Common myeloid progenitor, CD34-positive (primary cell): ENCODE data around the gene NBL1. TPM values are rescaled to one million over a fixed set of nuclear protein-coding genes. Genes with fewer than 3 reads are reported as not detected.

Source experiments
- CTCF ChIA-PET: fragments of 350-600 bp; sonication (Branson Sonifier 250); formaldehyde crosslinking; loops from one replicate; lab custom pipeline; 2021; ENCODE audit warnings: antibody characterized with exemption; lab: Charles Lee
- POLR2A ChIA-PET: fragments of 350-600 bp; sonication (Branson Sonifier 250); formaldehyde crosslinking; loops from one replicate; lab custom pipeline; 2021; ENCODE audit warnings: antibody characterized with exemption; lab: Charles Lee
- DNase-seq, 3 donors: peaks; one replicate each; pipeline versions ENCODE4 v3.0.0 to v3.0.0-alpha.2; 2013
- H3K27ac ChIP-seq, 2 experiments: 1 replicate in 1 of 2; 2 replicates in 1 of 2; pipeline ENCODE4 v1.7.0; 2013; ENCODE audit warnings: inconsistent platforms in 2 of 2, low read length in 2 of 2, mild to moderate bottlenecking in 2 of 2, low read depth in 1 of 2, moderate library complexity in 1 of 2; ENCODE audit not compliant: severe bottlenecking in 2 of 2, insufficient read depth in 1 of 2, poor library complexity in 1 of 2
- H3K27me3 ChIP-seq, 5 experiments: replicated peaks in 2 of 5; 1 replicate in 3 of 5; 2 replicates in 2 of 5; pipeline versions ENCODE4 v1.6.1 to v1.7.0; 2013; ENCODE audit warnings: low read length in 4 of 5, mild to moderate bottlenecking in 2 of 5, moderate library complexity in 2 of 5, inconsistent platforms in 1 of 5; ENCODE audit not compliant: insufficient read depth in 5 of 5, control insufficient read depth in 4 of 5
- H3K36me3 ChIP-seq, 4 experiments: 1 replicate in 2 of 4; 2 replicates in 2 of 4; pipeline versions ENCODE4 v1.6.1 to v1.7.0; 2013; ENCODE audit warnings: low read length in 3 of 4, control low read depth in 1 of 4, mild to moderate bottlenecking in 1 of 4; ENCODE audit not compliant: control insufficient read depth in 4 of 4, insufficient read depth in 4 of 4
- H3K4me1 ChIP-seq, 4 experiments: 1 replicate in 3 of 4; 2 replicates in 1 of 4; pipeline versions ENCODE4 v1.6.1 to v1.7.1; 2013; ENCODE audit warnings: low read length in 3 of 4, mild to moderate bottlenecking in 3 of 4, control low read depth in 1 of 4, inconsistent platforms in 1 of 4, moderate library complexity in 1 of 4; ENCODE audit not compliant: control insufficient read depth in 4 of 4, insufficient read depth in 4 of 4; ENCODE audit errors: control extremely low read depth in 1 of 4
- H3K4me3 ChIP-seq, 7 experiments: 1 replicate in 4 of 7; 2 replicates in 3 of 7; pipeline versions ENCODE4 v1.5.1 to v1.7.0; 2013; ENCODE audit warnings: mild to moderate bottlenecking in 7 of 7, low read length in 6 of 7, moderate library complexity in 6 of 7, inconsistent platforms in 2 of 7, low read depth in 2 of 7, control low read depth in 1 of 7; ENCODE audit not compliant: insufficient read depth in 4 of 7, control insufficient read depth in 1 of 7; ENCODE audit errors: extremely low read depth in 1 of 7
- H3K9me3 ChIP-seq, 5 experiments: 1 replicate in 4 of 5; 2 replicates in 1 of 5; pipeline versions ENCODE4 v1.6.1 to v1.7.1; 2013; ENCODE audit warnings: low read length in 4 of 5, mild to moderate bottlenecking in 2 of 5, inconsistent platforms in 1 of 5, low read depth in 1 of 5, moderate library complexity in 1 of 5; ENCODE audit not compliant: control insufficient read depth in 4 of 5, insufficient read depth in 2 of 5; ENCODE audit errors: control extremely low read depth in 1 of 5
- WGBS: methylation state at CpG from one replicate; pipeline ENCODE4 v1.1.5; 2013; ENCODE audit not compliant: insufficient coverage; 5-methylcytosine and 5-hydroxymethylcytosine counted together
- polyA plus RNA-seq: library from polyadenylated mRNA; unstranded; fragments of 120-200 nt; gene quantifications from one replicate; pipeline ENCODE4 v1.2.1, GENCODE V29; 2013

The NBL1 gene
- polyA plus RNA-seq: 30.8 TPM

- Histone ChIP-seq H3K9me3 (no peaks in the 10 kb centered on the region), H3K4me1 (peaks cover 0 to 51% (median 44%) of the 10 kb centered on the region in 4 experiments), H3K27me3 (peaks cover 0 to 12% (median 0%) of the 10 kb centered on the region in 5 experiments), H3K27ac (peak within 1 kb of the TSS; percentile 54 to 68), H3K4me3 (peak within 1 kb of the TSS; percentile 57 to 89 (median 72)), H3K36me3 (no peaks in the 10 kb centered on the region)
- ChIA-PET CTCF (interaction anchor here (0.9 to 1.5 kb wide), 4 partner anchors 29 to 207 kb away, joined by 3 to 4 read pairs (median 4); no protein-coding TSS in a partner anchor), POLR2A (interaction anchor here (0.9 to 7.3 kb wide), 4 partner anchors 14 to 55 kb away, joined by 3 to 48 read pairs (median 3); a partner anchor contains a TSS)
- peak; percentile 55 to 82 (median 82) for DNase-seq
- WGBS: under 1% methylated on average over 73 of the region's 90 CpGs
Measured at GRCh38 chr1:19643602-19644394, at the start of gene NBL1. Gene NBL1 (plus strand): TSS chr1:19644311. CDS start chr1:19655031, 10,720 bp downstream.

DNA sequence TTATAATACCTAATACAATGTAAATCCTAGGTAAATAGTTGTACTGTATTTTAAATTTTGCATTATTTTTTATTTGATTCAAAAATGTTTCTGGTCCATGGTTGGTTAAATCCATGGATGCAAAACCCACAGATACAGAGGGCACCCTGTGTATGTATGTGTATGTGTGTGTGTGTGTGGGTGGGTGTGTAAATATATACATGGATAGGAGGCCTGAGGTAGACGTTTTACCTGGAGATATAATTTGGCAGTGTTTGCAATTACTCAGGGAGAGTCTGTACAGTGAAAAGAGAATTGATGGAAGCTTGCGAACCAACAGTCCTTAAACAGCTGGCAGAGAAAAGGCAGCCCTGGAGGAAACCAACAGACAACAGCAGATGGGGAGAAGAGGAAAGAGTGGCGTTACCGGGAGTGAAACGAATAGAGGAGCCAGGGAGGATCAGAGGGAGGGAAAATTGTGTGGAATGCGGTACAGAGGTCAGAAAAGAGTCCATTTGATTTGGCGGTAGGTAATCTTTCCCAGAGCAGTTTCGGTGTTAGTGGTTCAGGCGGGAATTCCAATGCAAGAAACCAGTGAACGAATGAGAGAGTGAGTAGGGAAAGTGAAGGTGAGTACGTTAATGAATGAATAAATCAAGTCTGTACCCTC is 47.9 kb upstream of the NBL1 start:
- POLR2A ChIA-PET: interaction anchor here (0.9 to 4.0 kb wide), 8 partner anchors 10 to 119 kb away, joined by 3 to 48 read pairs (median 6); partner anchors contain the start of gene NBL1
- DNase-seq: no peak
- 11% methylated on average over 11 of the region's 11 CpGs for WGBS

DNA sequence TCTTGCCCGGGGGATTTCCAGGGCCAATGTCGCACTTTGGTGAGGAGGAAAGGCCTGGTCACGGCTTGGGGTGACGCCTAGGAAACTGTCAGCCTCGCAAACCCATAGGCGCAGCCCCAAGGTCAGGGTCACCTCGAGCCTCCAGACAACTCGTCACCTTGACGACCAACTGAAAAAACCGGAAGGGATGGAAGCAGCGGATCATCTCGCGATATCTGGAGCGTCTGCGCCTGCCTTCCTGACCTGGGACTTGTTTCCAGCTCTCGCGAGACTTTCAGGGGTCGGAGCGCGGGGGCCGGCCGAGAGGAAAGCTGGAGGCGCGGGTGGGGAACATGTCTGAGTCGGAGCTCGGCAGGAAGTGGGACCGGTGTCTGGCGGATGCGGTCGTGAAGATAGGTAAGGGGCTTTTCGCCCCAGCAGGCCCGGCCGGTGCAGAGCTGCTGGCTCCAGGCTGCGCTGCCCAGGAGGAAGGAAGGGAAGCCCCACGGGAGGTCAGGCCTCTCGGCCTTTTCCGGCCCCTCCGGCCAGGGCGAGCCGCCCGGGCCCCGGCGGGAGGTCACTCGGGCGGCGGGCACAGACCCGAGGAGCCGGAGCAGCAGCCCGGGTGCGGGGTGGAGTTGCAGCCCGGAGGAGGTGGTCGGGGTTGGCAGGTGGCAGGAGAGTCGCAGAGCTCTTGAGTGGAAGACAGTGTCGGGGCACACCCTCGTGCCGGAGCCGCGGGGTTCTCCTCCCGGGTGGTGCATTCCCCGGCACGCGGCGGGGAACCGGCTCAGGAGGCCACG is 47.2 kb upstream of the NBL1 start:
- POLR2A ChIA-PET: interaction anchor here (0.9 to 4.0 kb wide), 11 partner anchors 9 to 161 kb away, joined by 3 to 48 read pairs (median 5); partner anchors contain the start of gene NBL1
- peak; percentile 98 to 100 (median 99) for DNase-seq
- H3K9me3 ChIP-seq: no peaks in the 10 kb centered on the region
- peak overlapping the region; percentile 98 for H3K27ac ChIP-seq
- H3K4me3 ChIP-seq: peak overlapping the region; percentile 43 to 86 (median 73)
- peaks cover 10 to 44% (median 26%) of the 10 kb centered on the region in 4 experiments for H3K4me1 ChIP-seq
- H3K27me3 ChIP-seq: no peaks in the 10 kb centered on the region
- WGBS: under 1% methylated on average over 54 of the region's 65 CpGs
- CTCF ChIA-PET: interaction anchor here (0.8 to 7.1 kb wide), 8 partner anchors 9 to 206 kb away, joined by 3 to 52 read pairs (median 4); no protein-coding TSS in a partner anchor
- H3K36me3 ChIP-seq: peaks cover 0 to 11% (median 3%) of the 10 kb centered on the region in 4 experiments

More for the DNA sequence above, 47.9 kb upstream of the NBL1 start:
- CTCF ChIA-PET: interaction anchor here (0.6 to 7.1 kb wide), 8 partner anchors 10 to 324 kb away, joined by 3 to 52 read pairs (median 4); no protein-coding TSS in a partner anchor
- peak overlapping the region; percentile 43 to 86 (median 73) for H3K4me3 ChIP-seq
- H3K36me3 ChIP-seq: peaks cover 0 to 10% (median 3%) of the 10 kb centered on the region in 4 experiments
- H3K4me1 ChIP-seq: peaks cover 10 to 44% (median 26%) of the 10 kb centered on the region in 4 experiments
- peak overlapping the region; percentile 98 for H3K27ac ChIP-seq
- no peaks in the 10 kb centered on the region for H3K9me3 ChIP-seq
- H3K27me3 ChIP-seq: no peaks in the 10 kb centered on the region

DNA sequence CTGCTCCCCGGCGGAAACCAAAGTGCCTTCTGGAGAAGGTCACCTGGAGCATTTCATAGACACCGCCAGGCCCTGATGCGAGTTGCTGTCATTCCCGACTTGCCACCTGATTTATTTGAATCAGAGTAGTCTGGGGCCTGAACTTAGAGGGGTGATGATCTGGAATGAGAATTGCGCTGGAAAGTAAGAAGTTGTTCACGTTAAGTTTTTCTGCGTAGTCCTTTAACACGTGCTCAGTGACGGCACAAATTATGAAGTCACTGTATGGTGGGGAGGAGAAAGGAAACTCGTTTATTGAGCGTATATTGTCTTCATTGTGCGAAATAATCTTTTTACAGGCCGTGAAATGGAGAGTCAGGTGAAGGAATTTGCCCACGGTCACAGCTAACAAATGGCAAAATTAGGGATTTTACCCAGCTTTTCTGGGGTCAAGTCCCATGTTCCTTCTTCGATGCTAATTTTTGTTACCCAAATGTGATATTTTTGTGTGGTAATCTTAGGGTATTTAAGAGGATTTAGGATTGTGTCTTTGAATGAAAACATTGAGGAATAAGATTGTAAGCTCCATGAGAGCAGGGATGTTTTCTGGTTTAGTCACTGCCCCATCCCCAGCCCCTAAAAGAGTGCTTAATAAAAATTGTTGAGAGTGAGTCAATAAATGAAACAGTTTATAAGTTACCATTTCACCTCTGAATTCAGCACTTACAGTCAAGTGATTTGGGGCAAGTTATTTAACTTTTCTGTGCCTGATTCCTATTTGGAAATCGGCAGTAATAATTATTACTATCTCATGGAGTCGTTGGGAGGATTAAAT is 46.4 kb upstream of the NBL1 start:
- whole genome bisulfite sequencing: 10% methylated on average over 14 of the region's 18 CpGs
- peaks cover 10 to 44% (median 26%) of the 10 kb centered on the region in 4 experiments for H3K4me1 ChIP-seq
- peak; percentile 72 to 89 (median 84) for DNase-seq

GRCh38 chr1:19599810-19600209 is 44.3 kb upstream of the NBL1 start:
- no peak for DNase-seq
- Histone ChIP-seq H3K4me3 (peak overlapping the region in 1 of 7 experiments; percentile 10), H3K27ac (no peak overlapping the region), H3K36me3 (peaks cover 0 to 17% (median 3%) of the 10 kb centered on the region in 4 experiments), H3K9me3 (no peaks in the 10 kb centered on the region), H3K4me1 (peaks cover 10 to 44% (median 25%) of the 10 kb centered on the region in 4 experiments), H3K27me3 (no peaks in the 10 kb centered on the region)
- ChIA-PET CTCF (interaction anchor here (1.1 to 1.8 kb wide), 3 partner anchors 16 to 44 kb away, joined by 3 to 5 read pairs (median 3); no protein-coding TSS in a partner anchor), POLR2A (no interaction called here)
- 100% methylated on average over 1 of the region's 3 CpGs for WGBS

More for the DNA sequence above, 46.4 kb upstream of the NBL1 start:
- ChIA-PET POLR2A (interaction anchor here (0.9 to 4.0 kb wide), 10 partner anchors 15 to 162 kb away, joined by 3 to 48 read pairs (median 5); partner anchors contain the start of gene NBL1), CTCF (interaction anchor here (0.8 to 1.5 kb wide), 5 partner anchors 8 to 250 kb away, joined by 3 to 4 read pairs (median 3); no protein-coding TSS in a partner anchor)
- H3K9me3 ChIP-seq: no peaks in the 10 kb centered on the region
- H3K36me3 ChIP-seq: peaks cover 0 to 11% (median 3%) of the 10 kb centered on the region in 4 experiments
- H3K4me3 ChIP-seq: peak overlapping the region; percentile 43 to 86 (median 73)
- no peaks in the 10 kb centered on the region for H3K27me3 ChIP-seq
- peak overlapping the region; percentile 98 for H3K27ac ChIP-seq
